Ecto neural progenitor cell (in vitro differentiated cells): ENCODE data around the gene SLC10A3.

ENCODE experiments used
- DNase-seq: peaks from one replicate; pipeline ENCODE4 v3.0.0-alpha.2; 2018; ENCODE audit warnings: low spot score

The SLC10A3 gene

GRCh38 chrX:154490414-154491083 is at the start of gene SLC10A3:
SLC10A3 (minus strand) TSS chrX:154490629; CDS start chrX:154488940, 1,689 bp downstream.
- peak; percentile 93 for DNase-seq

- DNase-seq = no peak
These were observed 48.6 kb upstream of the SLC10A3 start for GRCh38 chrX:154539077-154539476.

GRCh38 chrX:154535892-154536291 is 45.5 kb upstream of the SLC10A3 start:
- DNase-seq = no peak

GRCh38 chrX:154534526-154535322 is 44.3 kb upstream of the SLC10A3 start:
- DNase-seq = peak; percentile 89

GRCh38 chrX:154532690-154533089 is 42.3 kb upstream of the SLC10A3 start:
- DNase-seq = no peak

- DNase-seq = no peak
These were observed 41.2 kb upstream of the SLC10A3 start for GRCh38 chrX:154531626-154532025.

GRCh38 chrX:154530286-154530685 is 39.9 kb upstream of the SLC10A3 start:
- no peak for DNase-seq

GRCh38 chrX:154529206-154529612 is 38.8 kb upstream of the SLC10A3 start:
- no peak for DNase-seq

GRCh38 chrX:154526901-154527675 is 36.7 kb upstream of the SLC10A3 start:
- DNase-seq = peak; percentile 79

- no peak for DNase-seq
These were observed 35.4 kb upstream of the SLC10A3 start for GRCh38 chrX:154525606-154526490.

GRCh38 chrX:154519389-154519788 is 29.0 kb upstream of the SLC10A3 start:
- DNase-seq = no peak

GRCh38 chrX:154517101-154517781 is 26.8 kb upstream of the SLC10A3 start:
- DNase-seq = no peak

GRCh38 chrX:154516656-154517100 is 26.2 kb upstream of the SLC10A3 start:
- DNase-seq = no peak

GRCh38 chrX:154515966-154516655 is 25.7 kb upstream of the SLC10A3 start, which contains the start of gene FAM3A:
FAM3A (minus strand) TSS chrX:154516232; CDS start chrX:154515772, 460 bp downstream.
- peak; percentile 93 for DNase-seq

- DNase-seq = no peak
These were observed 24.9 kb upstream of the SLC10A3 start for GRCh38 chrX:154515090-154515965.

- DNase-seq = no peak
These were observed 23.3 kb upstream of the SLC10A3 start for GRCh38 chrX:154513716-154514115.

- no peak for DNase-seq
These were observed 22.6 kb upstream of the SLC10A3 start for GRCh38 chrX:154512879-154513553.

GRCh38 chrX:154511761-154512160 is 21.3 kb upstream of the SLC10A3 start:
- no peak for DNase-seq

- no peak for DNase-seq
These were observed 19.0 kb upstream of the SLC10A3 start for GRCh38 chrX:154509455-154509854.
